OCI-LY1 (cell line): ENCODE measurements around the gene EVA1A.
A peak's percentile ranks its signal among the peaks of the same experiment; 100 is the strongest.

ENCODE experiments used
- H2AFZ ChIP-seq: fragments of 200-600 bp; sonication (generic), shearing (Covaris generic); 2 replicates; pipeline ENCODE4 v1.6.0; 2014; ENCODE audit warnings: antibody characterized with exemption, mild to moderate bottlenecking, low read length
- H3F3A ChIP-seq: fragments of 200-600 bp; sonication (generic), shearing (Covaris generic); 2 replicates; pipeline ENCODE4 v1.6.0; 2014; ENCODE audit warnings: mild to moderate bottlenecking, antibody characterized with exemption, low read length, moderate library complexity; ENCODE audit not compliant: insufficient read depth
- H3K27ac ChIP-seq: fragments of 200-600 bp; sonication (generic); 2 replicates; pipeline ENCODE4 v1.5.1; 2014; ENCODE audit warnings: low read length, mixed run types, mild to moderate bottlenecking, low read depth; ENCODE audit not compliant: poor library complexity, severe bottlenecking
- H3K27me3 ChIP-seq: fragments of 200-600 bp; sonication (generic); 2 replicates; pipeline ENCODE4 v1.6.0; 2014; ENCODE audit warnings: antibody characterized with exemption, mild to moderate bottlenecking, low read length, moderate library complexity; ENCODE audit not compliant: insufficient read depth
- H3K36me3 ChIP-seq: fragments of 200-600 bp; sonication (generic); 2 replicates; pipeline ENCODE4 v1.6.1; 2014; ENCODE audit warnings: mild to moderate bottlenecking, antibody characterized with exemption, low read length, moderate library complexity, mixed read lengths; ENCODE audit not compliant: insufficient read depth
- H3K4me1 ChIP-seq: fragments of 200-600 bp; sonication (generic); 2 replicates; pipeline ENCODE4 v1.5.1; 2014; ENCODE audit warnings: mild to moderate bottlenecking, low read length, moderate library complexity; ENCODE audit not compliant: insufficient read depth, severe bottlenecking
- H3K4me2 ChIP-seq: fragments of 200-600 bp; sonication (generic), shearing (Covaris generic); 2 replicates; pipeline ENCODE4 v1.6.1; 2014; ENCODE audit warnings: low read length
- H3K4me3 ChIP-seq: fragments of 200-600 bp; sonication (generic); 2 replicates; pipeline ENCODE4 v1.5.1; 2014; ENCODE audit warnings: low read length, low read depth, mild to moderate bottlenecking, mixed read lengths; ENCODE audit not compliant: poor library complexity, severe bottlenecking
- H3K79me2 ChIP-seq: fragments of 200-600 bp; shearing (Covaris generic); 2 replicates; pipeline ENCODE4 v1.6.1; 2016; ENCODE audit warnings: mixed run types, low read length, mixed read lengths; ENCODE audit not compliant: insufficient read depth
- H3K9ac ChIP-seq: fragments of 200-600 bp; sonication (generic), shearing (Covaris generic); 2 replicates; pipeline ENCODE4 v1.6.1; 2014; ENCODE audit warnings: mild to moderate bottlenecking, low read length, mixed read lengths
- H3K9me2 ChIP-seq: fragments of 200-600 bp; sonication (generic), shearing (Covaris generic); 2 replicates; pipeline ENCODE4 v1.6.1; 2014; ENCODE audit warnings: low read depth, mild to moderate bottlenecking, low read length, mixed read lengths
- H3K9me3 ChIP-seq: fragments of 200-600 bp; shearing (Covaris generic); 2 replicates; pipeline ENCODE4 v1.6.1; 2014; ENCODE audit warnings: low read length, mixed read lengths
- H4K20me1 ChIP-seq: fragments of 200-600 bp; sonication (generic), shearing (Covaris generic); 2 replicates; pipeline ENCODE4 v1.6.0; 2016; ENCODE audit warnings: mild to moderate bottlenecking, low read length; ENCODE audit not compliant: insufficient read depth
- EZH2 ChIP-seq: fragments of 200-600 bp; sonication (generic), shearing (Covaris generic); IDR thresholded peaks from 2 replicates; pipeline ENCODE4 v1.8.0; 2017; ENCODE audit warnings: borderline replicate concordance, mixed run types, mild to moderate bottlenecking, antibody characterized with exemption, low read length, moderate library complexity, mixed read lengths
- TF ChIP-seq, protein P1 (sequence below): fragments of 200-600 bp; sonication (generic), shearing (Covaris generic); IDR thresholded peaks from 2 replicates; pipeline ENCODE4 v1.5.1; 2017; ENCODE audit warnings: mild to moderate bottlenecking, antibody characterized with exemption, low read length, moderate library complexity, mixed read lengths

Gene EVA1A

DNA sequence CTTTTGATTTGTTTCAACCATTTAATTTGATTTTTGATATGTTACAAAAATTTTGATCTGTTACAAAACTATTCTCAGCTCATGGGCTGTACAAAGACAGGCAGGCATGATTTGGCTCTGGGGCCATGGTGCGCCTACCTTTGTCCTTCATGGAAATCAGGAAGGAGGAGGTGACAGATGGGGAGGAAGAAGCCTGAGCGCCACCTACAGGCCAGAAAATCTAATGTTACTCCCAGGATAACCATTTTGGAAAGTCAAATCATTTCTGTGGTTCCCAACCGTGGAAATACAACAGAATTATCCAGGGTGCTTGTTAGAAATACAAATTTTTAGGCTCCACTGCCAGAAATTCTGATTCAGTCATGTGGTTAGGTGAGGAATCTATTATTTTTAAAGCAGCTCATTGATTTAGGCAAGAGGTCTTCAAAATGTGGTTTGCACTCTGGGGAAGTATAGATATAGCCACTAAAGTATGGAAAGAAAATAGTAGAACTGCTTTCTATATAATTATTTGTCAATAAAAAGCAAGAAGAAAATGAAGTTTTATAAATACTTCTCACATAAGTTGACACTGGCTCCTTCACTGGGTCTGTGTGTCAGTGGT, 93.9 kb downstream of the EVA1A start:
- Histone ChIP-seq H3K4me3 (no peak overlapping the region), H4K20me1 (no peaks in the 10 kb centered on the region)

DNA sequence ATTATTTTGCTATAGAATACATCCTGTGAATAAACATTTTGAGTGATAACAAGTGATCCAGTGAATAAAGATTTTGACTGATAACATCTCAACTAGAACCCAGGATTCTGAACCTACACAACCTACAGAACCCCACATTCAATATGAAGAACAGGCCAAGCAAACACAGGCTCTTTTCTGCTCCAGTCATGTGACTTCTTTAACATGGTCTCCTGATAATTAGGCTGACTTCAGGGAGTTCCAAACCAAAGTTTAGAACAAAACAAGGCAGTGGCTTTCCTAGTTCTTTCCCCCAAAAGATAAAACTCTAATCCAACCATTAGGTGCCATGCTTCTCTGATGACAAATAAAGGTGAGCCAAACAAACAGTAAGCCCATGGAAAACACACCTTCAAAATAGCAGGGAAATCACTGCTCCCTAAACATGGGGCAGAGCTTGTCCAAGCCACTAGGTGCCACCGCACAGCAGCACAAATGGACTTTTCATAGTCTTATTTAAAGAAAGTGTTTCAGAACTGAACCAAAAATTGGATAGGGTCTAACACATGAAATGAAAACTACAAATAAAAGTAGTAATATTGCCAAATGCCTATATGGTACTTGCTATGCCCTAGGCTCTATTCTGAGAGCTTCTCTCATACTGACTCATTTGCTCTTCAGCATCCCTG, 95.3 kb downstream of the EVA1A start:
- Histone ChIP-seq H3K79me2 (no peaks in the 10 kb centered on the region), H3K4me1 (no peaks in the 10 kb centered on the region), H3K36me3 (no peaks in the 10 kb centered on the region), H2AFZ (no peak overlapping the region), H3K9me3 (no peaks in the 10 kb centered on the region), H3K27ac (no peak overlapping the region), H3K9me2 (no peaks in the 10 kb centered on the region), H3K27me3 (no peaks in the 10 kb centered on the region), H3K4me3 (no peak overlapping the region), H4K20me1 (no peaks in the 10 kb centered on the region), H3K4me2 (no peak overlapping the region), H3K9ac (no peak overlapping the region), H3F3A (no peaks in the 10 kb centered on the region)
- TF ChIP-seq, protein P1, sequence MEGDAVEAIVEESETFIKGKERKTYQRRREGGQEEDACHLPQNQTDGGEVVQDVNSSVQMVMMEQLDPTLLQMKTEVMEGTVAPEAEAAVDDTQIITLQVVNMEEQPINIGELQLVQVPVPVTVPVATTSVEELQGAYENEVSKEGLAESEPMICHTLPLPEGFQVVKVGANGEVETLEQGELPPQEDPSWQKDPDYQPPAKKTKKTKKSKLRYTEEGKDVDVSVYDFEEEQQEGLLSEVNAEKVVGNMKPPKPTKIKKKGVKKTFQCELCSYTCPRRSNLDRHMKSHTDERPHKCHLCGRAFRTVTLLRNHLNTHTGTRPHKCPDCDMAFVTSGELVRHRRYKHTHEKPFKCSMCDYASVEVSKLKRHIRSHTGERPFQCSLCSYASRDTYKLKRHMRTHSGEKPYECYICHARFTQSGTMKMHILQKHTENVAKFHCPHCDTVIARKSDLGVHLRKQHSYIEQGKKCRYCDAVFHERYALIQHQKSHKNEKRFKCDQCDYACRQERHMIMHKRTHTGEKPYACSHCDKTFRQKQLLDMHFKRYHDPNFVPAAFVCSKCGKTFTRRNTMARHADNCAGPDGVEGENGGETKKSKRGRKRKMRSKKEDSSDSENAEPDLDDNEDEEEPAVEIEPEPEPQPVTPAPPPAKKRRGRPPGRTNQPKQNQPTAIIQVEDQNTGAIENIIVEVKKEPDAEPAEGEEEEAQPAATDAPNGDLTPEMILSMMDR = no peak
- TF ChIP-seq EZH2 = no peak

More for the DNA sequence above, 93.9 kb downstream of the EVA1A start:
- Histone ChIP-seq H3K27me3 (no peaks in the 10 kb centered on the region), H3F3A (no peaks in the 10 kb centered on the region), H3K4me2 (no peak overlapping the region), H3K9me2 (no peaks in the 10 kb centered on the region), H3K9ac (no peak overlapping the region), H2AFZ (no peak overlapping the region), H3K36me3 (no peaks in the 10 kb centered on the region), H3K79me2 (no peaks in the 10 kb centered on the region), H3K27ac (no peak overlapping the region), H3K9me3 (no peaks in the 10 kb centered on the region), H3K4me1 (no peaks in the 10 kb centered on the region)
- no peak for TF ChIP-seq EZH2
- TF ChIP-seq, protein P1 = peak; percentile 66

DNA sequence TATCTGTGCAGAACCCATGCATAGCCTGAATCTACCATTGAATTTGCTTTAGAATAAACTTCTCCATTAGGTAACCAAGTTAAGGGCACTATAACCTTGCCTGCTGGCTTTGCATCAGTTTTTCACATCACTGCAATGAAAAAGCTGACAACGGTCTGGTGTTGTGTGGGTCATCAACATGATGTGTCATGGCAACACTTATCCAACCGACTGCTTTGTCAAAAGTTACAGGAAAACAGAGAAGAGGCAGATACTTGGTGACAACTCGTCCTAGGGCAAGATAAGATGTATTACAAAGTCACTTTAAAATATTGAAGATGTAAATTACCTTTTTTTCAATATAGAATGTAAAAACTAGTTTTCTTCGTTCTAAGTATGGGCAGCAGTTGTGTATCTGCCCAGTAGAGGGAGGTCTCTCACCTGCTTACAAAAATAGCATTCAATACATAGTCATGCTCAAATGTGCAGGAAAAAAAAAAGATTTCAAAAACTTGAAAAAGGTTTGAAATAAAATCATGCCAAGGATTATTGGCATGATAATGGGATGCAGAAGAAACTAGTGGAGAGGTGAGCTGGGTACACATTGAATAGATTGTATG, 96.3 kb downstream of the EVA1A start:
- Histone ChIP-seq H4K20me1 (no peaks in the 10 kb centered on the region), H2AFZ (no peak overlapping the region), H3K4me2 (no peak overlapping the region), H3K36me3 (no peaks in the 10 kb centered on the region), H3K79me2 (no peaks in the 10 kb centered on the region), H3K27ac (no peak overlapping the region), H3F3A (no peaks in the 10 kb centered on the region), H3K4me3 (no peak overlapping the region), H3K27me3 (no peaks in the 10 kb centered on the region), H3K4me1 (no peaks in the 10 kb centered on the region), H3K9me3 (no peaks in the 10 kb centered on the region), H3K9ac (no peak overlapping the region), H3K9me2 (no peaks in the 10 kb centered on the region)
- TF ChIP-seq, protein P1 = peak; percentile 69
- no peak for TF ChIP-seq EZH2
